Activated T-cell treated with anti-CD3 and anti-CD28 coated beads for 4 hours (primary cell): ENCODE data around the gene PAQR5.
"Not testable (repeated sequence)": the region's sequence is repeated elsewhere in the genome, so short reads cannot be mapped to it uniquely, and the experiment has no call there.

Source experiments
- DNase-seq: peaks from one replicate; pipeline ENCODE4 v3.0.0-alpha.2; 2020

Gene PAQR5

GRCh38 chr15:69298697-69299441, at the start of gene PAQR5:
PAQR5 (plus strand) TSS chr15:69298912; CDS start chr15:69360081, 61,169 bp downstream.
- DNase-seq = no peak

DNA sequence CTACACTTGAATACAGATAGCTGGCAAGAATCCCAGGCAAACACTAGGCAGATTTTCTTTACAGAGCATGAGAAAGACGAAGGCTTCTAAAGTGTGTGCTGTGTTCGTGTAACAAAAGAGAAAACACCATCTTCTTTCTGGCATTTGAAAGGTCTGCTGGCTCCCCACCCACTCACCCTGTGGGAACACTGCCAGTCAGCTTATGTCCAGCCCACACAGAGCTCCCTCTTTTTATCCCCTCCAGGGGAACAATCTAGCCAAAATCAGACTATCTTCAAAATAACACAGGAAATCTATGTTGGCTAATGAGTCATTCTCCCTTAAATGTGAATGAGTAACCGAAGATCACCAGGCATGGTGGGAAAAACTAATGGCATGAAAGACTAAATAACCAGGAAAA, 45.6 kb upstream of the PAQR5 start:
- DNase-seq = no peak

DNA sequence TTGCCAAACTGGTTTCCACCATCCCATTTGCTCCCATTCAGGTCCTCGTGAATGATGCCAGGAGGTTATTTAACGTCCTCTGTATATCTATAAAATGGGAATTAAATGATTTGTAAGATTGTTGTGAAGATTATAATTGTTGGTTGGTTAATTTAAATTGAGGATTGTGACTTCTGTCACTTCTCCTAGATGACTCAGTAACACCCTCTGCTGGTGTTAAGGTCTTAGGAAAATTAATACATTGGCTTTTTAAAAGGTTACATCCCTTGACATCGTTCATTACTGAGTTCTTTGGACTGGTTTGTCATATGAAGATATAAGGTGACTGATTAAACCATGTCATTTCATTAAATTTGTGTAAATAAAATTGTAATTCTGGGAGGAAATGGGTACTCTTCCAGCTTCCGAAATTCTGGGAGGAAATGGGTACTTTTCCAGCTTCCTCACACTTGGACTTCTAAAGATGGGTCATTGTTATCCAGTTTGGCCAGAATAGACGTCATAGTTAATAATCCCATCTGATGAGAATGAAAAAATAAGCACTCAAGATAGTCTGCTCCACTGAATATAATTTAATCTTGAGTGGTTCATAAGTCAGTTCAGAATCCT, 33.3 kb upstream of the PAQR5 start:
- no peak for DNase-seq

DNA sequence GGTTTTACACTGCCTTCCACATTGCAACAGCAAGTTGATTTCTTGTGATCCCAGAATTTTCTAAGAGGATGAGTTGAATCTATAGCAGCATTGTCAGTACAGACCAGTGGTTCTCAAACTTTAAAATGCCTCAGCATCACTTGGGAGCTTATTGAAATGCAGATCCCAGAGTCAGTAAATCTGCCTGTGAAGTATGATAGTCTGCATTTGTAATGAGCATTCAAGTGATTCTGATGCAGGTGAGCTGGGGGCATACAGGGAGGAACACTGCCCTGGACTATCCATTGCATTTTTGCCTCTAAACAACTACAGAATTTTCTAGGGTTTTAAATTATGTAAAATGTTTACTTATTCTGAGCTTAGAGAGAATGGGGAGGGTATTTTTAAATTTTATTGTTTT, 27.5 kb upstream of the PAQR5 start:
- no peak for DNase-seq

DNA sequence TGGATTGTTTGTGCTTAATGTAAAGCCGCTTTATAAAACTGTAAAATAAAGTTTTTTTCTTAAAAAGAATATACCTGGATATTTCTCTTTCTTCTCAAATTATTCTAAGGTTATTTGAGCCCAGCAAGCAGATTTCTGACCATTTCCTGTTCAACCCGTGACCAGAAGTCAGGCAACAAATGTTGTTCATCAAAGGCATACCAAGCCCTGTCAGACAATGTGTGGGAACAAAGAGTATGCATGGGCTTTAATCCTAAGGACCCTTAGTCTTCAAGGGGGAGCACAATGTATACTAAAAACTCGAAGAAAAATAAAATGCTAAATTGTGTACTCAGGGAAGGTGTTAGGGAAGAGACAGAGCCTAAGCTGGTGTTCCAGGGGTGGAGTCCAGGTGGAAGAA, 26.6 kb upstream of the PAQR5 start:
- no peak for DNase-seq

- DNase-seq = no peak
These were observed 25.8 kb upstream of the PAQR5 start for GRCh38 chr15:69272891-69273290.

GRCh38 chr15:69275074-69275670, 23.5 kb upstream of the PAQR5 start:
- no peak for DNase-seq

- no peak for DNase-seq
These were observed 22.7 kb upstream of the PAQR5 start for GRCh38 chr15:69275933-69276560.

DNA sequence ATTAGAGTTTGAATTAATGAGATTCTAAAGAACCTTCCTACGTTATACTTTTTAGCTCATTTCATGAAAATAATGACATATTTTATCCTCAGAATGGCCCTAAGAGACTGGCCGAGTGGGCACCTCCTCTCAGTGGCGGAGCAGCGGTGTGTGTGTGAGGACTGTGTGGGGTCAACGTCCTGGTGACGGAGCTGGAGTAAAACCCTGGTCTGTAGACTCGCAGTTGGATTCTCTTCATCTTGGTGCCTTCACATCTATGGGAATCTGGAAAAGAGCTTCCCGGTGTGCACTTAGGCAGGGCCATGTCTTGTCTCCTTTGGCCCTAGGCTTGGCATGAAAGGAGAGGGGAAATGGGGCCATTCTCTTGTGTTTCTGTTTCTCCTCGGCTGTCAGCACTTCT, 21.4 kb upstream of the PAQR5 start:
- no peak for DNase-seq

GRCh38 chr15:69279636-69280035, 19.1 kb upstream of the PAQR5 start:
- DNase-seq = no peak

DNA sequence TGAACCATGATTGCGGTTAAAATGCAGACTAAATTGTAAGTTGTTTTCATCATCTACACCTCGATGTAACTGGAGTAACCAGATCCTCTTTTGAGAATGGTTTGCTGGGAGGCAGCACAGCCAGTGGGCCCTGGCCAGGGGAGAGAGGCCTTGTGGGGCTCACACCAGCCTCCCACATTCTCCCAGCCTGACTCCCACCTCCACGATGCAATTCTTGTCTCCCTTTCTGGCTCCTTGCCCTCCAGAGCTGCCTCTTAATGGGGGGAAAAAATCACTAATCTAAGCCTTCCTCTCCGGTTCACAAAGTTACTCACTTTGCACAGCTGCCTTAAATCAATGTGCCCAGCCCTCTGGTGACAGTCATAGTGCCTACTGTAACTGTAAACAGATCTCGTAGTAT, 17.9 kb upstream of the PAQR5 start:
- DNase-seq = no peak

- DNase-seq = no peak
These were observed 16.5 kb upstream of the PAQR5 start for GRCh38 chr15:69282104-69282743.

DNA sequence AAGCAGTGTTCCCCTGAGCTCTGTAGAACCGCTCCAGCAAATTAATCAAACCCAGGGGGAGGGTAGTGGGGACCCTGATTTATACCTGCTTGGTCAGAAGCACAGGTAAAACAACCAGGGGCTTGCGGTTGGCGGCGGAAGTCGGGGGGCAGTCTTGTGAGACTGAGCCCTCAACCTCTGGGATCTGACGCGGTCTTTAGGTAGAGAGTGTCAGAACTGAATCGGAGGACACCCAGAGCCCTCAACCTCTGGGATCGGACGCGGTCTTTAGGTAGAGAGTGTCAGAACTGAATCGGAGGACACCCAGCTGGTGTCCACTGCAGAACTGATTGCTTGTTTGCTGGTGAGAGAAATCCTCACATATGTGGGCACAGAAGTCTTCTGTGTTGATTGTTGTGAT, 12.9 kb upstream of the PAQR5 start:
- no peak for DNase-seq

- no peak for DNase-seq
These were observed 10.7 kb upstream of the PAQR5 start for GRCh38 chr15:69288011-69288410.

- DNase-seq = no peak
These were observed 10.0 kb upstream of the PAQR5 start for GRCh38 chr15:69288531-69289341.

GRCh38 chr15:69289342-69290146, 9.2 kb upstream of the PAQR5 start:
- no peak for DNase-seq

DNA sequence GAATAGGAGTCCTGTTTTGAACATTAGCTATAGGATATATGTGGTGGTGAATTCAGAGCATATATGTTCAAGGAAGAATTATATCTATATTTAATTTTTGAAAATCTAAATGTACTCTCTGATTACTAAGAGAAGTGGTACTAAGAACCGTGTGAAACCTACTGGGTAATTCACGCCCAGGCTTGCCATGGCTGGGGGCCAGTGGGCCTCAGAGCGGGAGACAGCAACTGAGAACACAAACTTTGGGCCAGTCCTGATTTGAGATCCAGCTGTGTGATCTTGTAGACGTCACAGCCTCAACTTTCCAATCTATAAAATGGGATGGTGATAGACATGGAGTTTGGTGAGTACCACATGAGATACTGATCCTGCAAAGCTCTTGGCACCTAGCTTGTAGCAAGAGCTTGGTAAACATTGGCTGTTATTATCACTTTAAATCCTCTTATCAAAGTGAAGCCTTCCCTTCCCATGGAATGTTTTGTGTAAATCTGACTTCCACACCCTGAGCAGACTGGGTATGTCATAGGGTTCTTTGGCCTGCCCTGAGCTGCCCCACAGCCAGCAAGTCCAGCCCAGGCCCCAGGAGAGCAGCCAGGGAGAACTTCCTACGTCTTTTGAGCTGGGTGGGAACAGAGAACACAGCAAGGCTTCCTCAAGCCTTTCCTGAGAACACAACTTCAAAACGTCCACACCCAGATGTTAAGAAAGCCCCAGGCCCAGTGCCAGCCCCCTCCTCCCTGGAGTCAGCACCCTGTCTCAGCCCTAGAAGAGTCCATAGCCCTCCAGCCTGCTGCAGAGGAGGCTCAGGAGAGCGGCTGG, 8.2 kb upstream of the PAQR5 start:
- DNase-seq = no peak

- not testable (repeated sequence) for DNase-seq
These were observed 7.1 kb upstream of the PAQR5 start for GRCh38 chr15:69291651-69292050.

- no peak for DNase-seq
These were observed 5.8 kb upstream of the PAQR5 start for GRCh38 chr15:69292826-69293420.
